RWPE1 (cell line): ENCODE measurements around the gene CDKL2.
A peak's percentile ranks its signal among the peaks of the same experiment; 100 is the strongest.
"Not testable (repeated sequence)": the region's sequence is repeated elsewhere in the genome, so short reads cannot be mapped to it uniquely, and the experiment has no call there.

Experiments used
- CTCF ChIA-PET: fragments of 350-600 bp; sonication (Branson Sonifier 250); formaldehyde crosslinking; extraction: SDS; loops from one replicate; lab custom pipeline; 2021; lab: Yijun Ruan, JAX
- POLR2A ChIA-PET: fragments of 400-600 bp; formaldehyde crosslinking; extraction: SDS; loops from one replicate; lab custom pipeline; 2020; ENCODE audit warnings: antibody characterized with exemption; ENCODE audit not compliant: low non-redundant PET; lab: Yijun Ruan, JAX
- DNase-seq: peaks from one replicate; pipeline ENCODE4 v3.0.0; 2012; ENCODE audit warnings: low spot score
- H3K27ac ChIP-seq: fragments of 450-650 bp; 2 replicates; pipeline ENCODE4 v1.5.1; 2017
- TF ChIP-seq, protein P1 (sequence below): fragments of 450-650 bp; conservative IDR thresholded peaks from 2 replicates; pipeline ENCODE4 v1.5.1; 2017; ENCODE audit warnings: low read depth, mild to moderate bottlenecking

CDKL2 gene

DNA sequence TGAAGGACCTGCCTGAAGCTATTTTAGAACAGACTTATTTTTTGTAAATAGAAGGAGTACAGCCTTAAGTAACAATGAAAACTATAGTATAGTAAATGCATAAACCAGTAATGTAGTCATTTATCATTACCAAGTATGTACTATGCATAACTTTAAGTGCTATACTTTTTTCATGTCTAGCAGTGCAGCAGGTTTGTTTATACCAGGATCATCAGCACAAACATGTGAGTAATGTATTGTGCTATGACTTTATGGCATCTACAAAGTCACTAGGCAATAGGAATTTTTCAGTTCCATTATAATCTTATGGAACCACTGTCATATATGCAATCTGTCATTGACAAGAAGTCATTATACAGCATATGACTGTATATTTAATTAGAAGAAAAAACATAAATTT lies 77.9 kb downstream of the CDKL2 start:
- ChIA-PET POLR2A (no interaction called here), CTCF (no interaction called here)
- TF ChIP-seq, protein P1, sequence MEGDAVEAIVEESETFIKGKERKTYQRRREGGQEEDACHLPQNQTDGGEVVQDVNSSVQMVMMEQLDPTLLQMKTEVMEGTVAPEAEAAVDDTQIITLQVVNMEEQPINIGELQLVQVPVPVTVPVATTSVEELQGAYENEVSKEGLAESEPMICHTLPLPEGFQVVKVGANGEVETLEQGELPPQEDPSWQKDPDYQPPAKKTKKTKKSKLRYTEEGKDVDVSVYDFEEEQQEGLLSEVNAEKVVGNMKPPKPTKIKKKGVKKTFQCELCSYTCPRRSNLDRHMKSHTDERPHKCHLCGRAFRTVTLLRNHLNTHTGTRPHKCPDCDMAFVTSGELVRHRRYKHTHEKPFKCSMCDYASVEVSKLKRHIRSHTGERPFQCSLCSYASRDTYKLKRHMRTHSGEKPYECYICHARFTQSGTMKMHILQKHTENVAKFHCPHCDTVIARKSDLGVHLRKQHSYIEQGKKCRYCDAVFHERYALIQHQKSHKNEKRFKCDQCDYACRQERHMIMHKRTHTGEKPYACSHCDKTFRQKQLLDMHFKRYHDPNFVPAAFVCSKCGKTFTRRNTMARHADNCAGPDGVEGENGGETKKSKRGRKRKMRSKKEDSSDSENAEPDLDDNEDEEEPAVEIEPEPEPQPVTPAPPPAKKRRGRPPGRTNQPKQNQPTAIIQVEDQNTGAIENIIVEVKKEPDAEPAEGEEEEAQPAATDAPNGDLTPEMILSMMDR: no peak
- DNase-seq: no peak
- H3K27ac ChIP-seq: no peak overlapping the region

DNA sequence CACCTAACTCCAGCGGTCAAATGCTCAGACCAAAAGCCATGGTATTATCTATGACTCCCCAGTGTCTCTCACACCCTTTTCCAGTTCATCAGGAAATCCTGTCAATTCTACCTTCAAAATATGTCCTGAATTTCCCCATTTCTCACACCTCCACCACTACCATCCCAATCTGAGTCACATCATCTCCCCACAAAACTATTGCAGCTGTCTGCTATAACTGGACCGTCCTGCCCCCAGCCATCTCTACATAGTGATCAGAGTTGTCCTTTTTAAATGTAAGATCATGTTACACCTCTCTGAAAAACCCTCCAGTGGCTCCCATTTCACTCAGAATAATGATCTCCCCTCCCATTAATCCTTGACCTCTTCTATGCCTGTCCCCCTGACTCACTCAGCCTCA lies 81.3 kb downstream of the CDKL2 start:
- POLR2A ChIA-PET: no interaction called here
- TF ChIP-seq, protein P1: no peak
- no peak for DNase-seq
- CTCF ChIA-PET: no interaction called here
- no peak overlapping the region for H3K27ac ChIP-seq

DNA sequence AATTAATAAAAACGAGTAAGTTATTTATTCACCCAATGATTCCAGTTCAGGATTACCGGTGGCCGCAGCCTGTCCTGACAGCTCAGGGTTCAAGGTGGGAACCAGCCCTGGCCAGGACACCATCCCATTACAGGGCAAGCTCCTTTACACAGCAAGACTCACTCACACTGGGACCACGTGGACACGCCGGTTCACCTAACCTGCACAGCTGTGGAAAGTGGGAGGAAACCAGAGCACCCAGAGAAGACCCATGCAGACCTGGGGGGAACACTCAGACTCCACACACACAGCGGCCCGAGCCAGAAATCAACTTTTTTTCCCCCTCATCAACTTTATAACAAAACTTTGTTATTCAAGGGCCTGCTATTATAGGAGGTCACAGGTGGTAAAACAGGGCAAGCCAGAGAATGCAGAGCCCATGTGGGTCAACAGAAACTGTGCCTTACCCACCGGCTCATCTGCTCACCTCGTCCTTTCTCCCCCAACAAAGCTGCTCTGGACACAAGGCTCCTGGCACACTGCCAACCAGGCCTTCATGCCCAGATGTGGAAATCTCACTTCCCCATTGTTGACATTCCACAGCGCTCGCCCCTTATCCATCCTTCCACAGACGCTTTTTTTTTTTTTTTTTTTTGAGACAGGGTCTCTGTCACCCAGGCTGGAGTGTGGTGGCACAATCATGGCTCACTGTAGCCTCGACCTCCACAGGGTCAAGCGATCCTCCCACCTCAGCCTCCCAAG lies 82.5 kb downstream of the CDKL2 start:
- no peak overlapping the region for H3K27ac ChIP-seq
- TF ChIP-seq, protein P1: no peak
- POLR2A ChIA-PET: no interaction called here
- CTCF ChIA-PET: no interaction called here
- no peak for DNase-seq

DNA sequence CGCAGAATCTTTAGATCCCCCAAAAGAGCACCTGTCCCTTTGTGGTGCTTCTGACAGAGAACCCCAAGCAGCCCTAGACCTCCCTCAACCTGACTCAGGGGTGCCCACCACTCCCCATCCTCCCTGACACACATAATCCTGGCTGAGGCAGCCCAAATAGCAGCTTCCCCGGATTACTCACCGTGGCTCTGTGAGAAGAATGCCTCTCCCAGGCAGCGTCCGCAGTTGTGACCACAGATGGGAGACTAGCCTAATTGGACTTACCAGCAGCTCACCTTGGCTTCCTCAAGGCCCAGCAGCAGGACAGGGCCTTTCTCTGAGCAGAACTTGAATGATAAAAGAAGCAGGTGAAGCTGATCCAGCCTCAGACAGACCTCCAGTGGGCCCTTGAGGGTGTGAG lies 84.8 kb downstream of the CDKL2 start:
- ChIA-PET CTCF (no interaction called here), POLR2A (no interaction called here)
- TF ChIP-seq, protein P1: no peak
- DNase-seq: no peak
- no peak overlapping the region for H3K27ac ChIP-seq

DNA sequence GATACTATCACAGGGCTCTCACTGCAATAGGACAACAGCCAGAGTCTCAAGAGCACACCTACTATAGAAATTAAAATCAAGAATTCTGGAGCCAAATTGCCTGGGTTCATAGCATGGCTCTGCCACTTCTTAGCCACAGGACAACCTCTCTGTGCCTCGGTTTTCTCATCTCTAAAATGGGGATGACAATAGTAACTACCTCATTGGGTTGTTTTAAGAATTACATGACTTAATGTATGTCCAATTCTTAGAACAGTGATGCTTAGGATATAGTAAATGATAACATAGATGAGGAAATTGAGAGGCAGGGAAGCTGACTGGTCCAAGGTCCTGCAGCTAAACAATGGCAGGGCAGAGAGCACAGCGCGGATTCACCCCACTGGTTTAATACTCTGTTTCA lies 85.5 kb downstream of the CDKL2 start:
- H3K27ac ChIP-seq: no peak overlapping the region
- POLR2A ChIA-PET: no interaction called here

DNA sequence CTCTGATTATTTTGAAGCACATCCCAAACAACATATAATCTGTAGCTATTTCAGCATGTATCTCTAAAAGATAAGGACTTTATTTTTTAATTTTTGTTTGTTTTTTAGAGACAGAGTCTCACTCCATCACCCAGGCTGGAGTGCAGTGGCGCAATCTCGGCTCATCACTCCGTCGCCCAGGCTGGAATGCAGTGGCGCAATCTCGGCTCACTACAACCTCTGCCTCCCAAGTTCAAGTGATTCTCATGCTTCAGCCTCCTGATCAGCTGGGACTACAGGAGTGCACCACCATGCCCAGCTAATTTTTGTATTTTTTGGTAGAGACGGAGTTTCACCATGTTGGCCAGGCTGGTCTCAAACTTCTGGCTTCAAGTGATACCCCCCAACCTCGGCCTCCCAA lies 86.1 kb downstream of the CDKL2 start:
- POLR2A ChIA-PET, CTCF ChIA-PET, H3K27ac ChIP-seq, DNase-seq: not testable (repeated sequence)

More for the DNA sequence above, 85.5 kb downstream of the CDKL2 start:
- TF ChIP-seq, protein P1: no peak
- no peak for DNase-seq
- CTCF ChIA-PET: no interaction called here

DNA sequence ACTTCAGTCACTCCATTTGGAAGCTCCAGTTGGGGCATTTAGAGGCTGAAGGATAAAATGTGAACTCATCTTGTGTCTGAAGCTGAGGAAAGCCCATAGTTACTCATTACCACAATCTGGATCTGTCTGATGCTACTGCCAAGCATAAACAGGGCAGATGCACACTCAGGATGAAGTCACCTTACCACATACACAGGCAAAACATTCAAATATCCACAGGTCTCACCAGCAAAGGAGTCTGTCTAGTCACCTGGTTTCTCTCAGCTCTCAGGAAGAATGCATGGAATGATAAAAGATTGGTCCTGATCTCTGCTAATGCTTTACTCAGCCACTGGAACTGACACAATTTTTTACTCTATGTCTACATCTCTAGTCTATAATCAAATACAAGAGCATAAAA lies 87.5 kb downstream of the CDKL2 start:
- DNase-seq: peak; percentile 79
- CTCF ChIA-PET: no interaction called here
- TF ChIP-seq, protein P1: no peak
- POLR2A ChIA-PET: no interaction called here
- H3K27ac ChIP-seq: no peak overlapping the region

DNA sequence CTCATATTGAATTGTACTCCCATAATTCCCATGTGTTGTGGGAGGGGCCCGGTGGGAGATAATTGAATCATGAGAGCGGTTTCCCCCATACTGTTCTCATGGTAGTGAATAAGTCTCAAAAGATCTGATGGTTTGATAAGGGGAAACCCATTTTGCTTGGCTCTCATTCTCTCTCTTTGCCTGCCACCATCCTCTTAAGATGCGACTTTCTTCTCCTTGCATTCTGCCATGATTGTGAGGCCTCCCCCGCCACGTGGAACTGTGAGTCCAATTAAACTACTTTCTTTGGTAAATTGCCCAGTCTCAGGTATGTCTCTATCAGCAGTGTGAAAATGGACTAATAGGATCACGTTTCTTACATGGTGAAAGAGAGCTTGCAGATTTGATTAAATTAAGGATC lies 93.0 kb downstream of the CDKL2 start:
- POLR2A ChIA-PET: not testable (repeated sequence)

DNA sequence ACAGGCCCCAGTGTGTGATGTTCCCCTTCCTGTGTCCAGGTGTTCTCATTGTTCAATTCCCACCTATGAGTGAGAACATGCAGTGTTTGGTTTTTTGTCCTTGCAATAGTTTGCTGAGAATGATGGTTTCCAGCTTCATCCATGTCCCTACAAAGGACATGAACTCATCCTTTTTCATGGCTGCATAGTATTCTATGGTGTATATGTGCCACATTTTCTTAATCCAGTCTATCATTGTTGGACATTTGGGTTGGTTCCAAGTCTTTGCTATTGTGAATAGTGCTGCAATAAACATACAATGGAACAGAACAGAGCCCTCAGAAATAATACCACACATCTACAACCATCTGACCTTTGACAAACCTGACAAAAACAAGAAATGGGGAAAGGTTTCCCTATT lies 96.4 kb downstream of the CDKL2 start:
- DNase-seq, H3K27ac ChIP-seq, POLR2A ChIA-PET: not testable (repeated sequence)
- CTCF ChIA-PET: interaction anchor here (0.9 kb wide), 1 partner anchor 1332 kb away, joined by 4 read pairs; no protein-coding TSS in a partner anchor

More for the DNA sequence above, 93.0 kb downstream of the CDKL2 start:
- DNase-seq, H3K27ac ChIP-seq, CTCF ChIA-PET: not testable (repeated sequence)

DNA sequence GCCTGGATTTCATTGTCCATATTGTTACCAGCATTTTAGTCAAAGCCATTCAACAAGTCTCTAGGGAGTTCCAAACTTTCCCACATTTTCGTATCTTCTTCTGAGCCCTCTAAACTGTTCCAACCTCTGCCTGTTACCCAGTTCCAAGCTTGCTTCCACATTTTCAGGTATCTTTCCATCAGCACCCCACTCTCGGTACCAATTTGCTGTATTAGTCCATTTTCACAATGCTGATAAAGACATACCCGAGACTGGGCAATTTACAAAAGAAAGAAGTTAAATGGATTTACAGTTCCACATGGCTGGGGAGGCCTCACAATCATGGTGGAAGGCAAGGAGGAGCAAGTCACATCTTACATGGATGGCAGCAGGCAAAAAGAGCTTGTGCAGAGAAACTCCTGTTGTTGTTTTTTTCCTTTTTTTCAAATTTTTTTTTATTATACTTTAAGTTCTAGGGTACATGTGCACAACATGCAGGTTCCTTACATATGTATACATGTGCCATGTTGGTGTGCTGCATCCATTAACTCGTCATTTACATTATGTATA lies 96.9 kb downstream of the CDKL2 start:
- CTCF ChIA-PET: interaction anchor here (0.9 kb wide), 1 partner anchor 1331 kb away, joined by 4 read pairs; no protein-coding TSS in a partner anchor
- POLR2A ChIA-PET, DNase-seq, H3K27ac ChIP-seq: not testable (repeated sequence)
